Medulla oblongata (tissue), 1 donor: ENCODE results near the gene ADAMTSL4.
"Not testable (repeated sequence)": the region's sequence is repeated elsewhere in the genome, so short reads cannot be mapped to it uniquely, and the experiment has no call there.

Source experiments
- DNase-seq: peaks from one replicate; pipeline ENCODE4 v3.0.0-alpha.2; 2015; ENCODE audit errors: extremely low spot score

Gene ADAMTSL4

DNA sequence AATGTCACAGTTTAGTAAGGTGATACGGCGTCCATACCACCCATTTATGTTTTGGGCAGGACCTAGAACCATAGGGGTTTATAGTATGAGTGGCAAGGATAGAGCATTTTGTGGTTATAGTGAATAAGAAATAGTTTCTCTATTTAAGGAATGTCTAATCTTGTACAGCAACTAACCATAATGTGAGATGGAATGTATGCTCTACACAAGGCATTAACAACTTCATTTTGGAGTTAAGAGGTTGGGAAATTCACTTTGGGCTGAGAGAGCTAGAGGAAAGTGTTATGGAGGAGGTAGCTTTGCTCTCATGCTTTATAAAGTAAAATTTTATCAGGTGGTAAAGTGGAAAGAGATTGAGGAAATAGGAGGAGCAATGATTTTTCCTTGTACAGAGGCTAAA is 33.2 kb downstream of the ADAMTSL4 start:
- no peak for DNase-seq

GRCh38 chr1:150596095-150596892 is 47.1 kb downstream of the ADAMTSL4 start:
- no peak for DNase-seq

GRCh38 chr1:150596976-150597375 is 47.8 kb downstream of the ADAMTSL4 start:
- no peak for DNase-seq

- DNase-seq: not testable (repeated sequence)
These were observed 49.1 kb downstream of the ADAMTSL4 start for GRCh38 chr1:150598346-150598745.

- DNase-seq: no peak
These were observed 52.3 kb downstream of the ADAMTSL4 start for GRCh38 chr1:150601540-150601939.

DNA sequence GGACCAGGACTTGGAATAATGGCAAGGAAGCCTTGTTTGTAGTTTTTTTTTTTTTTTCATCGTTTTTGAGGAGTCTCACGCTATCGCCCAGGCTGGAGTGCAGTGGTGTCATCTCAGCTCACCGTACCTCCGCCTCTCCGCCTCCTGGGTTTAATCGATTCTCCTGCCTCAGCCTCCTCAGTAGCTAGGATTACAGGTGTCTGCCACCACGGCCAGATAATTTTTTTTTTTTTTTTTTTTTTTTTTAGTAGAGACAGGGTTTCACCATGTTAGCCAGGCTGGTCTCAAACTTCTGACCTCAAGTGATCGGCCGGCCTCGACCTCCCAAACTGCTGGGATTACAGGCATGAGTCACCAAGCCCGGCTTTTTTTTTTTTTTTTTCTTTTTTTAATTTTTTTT is 53.2 kb downstream of the ADAMTSL4 start:
- DNase-seq: not testable (repeated sequence)

DNA sequence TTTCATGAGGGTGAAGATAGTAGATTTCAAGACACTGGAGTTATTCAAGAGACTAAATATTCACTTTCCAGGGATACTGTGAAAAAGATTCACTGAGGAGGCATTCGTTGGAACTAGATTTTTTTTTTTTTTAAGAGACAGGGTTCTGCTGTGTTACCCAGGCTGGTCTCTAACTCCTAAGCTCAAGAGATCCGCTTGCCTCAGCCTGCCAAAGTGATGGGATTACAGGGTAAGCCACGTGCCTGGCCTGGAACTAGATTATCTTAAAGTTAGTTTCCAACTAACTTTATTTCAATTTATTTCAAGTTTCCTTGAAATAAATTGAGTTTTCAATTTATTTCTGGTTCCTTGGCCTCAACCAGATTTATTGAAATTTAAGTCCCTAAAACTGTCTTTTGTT is 54.5 kb downstream of the ADAMTSL4 start:
- no peak for DNase-seq

DNA sequence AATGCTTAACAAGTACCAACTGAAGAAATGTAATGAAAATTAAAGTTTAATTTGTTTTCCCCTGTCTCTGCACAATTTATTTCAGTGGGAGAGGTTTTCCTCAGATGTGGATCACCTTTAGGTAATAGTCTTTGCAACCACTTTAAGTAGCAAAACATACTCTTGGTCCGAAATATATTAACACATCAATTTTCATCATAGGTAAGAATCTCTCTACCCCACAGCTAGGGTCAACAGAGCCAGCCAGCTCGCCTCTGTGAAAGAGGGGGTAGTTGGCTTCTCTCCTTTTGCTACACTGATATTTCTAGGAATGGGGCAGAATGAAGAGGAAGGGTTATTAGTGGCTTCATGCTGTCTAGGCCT is 55.0 kb downstream of the ADAMTSL4 start:
- no peak for DNase-seq

- not testable (repeated sequence) for DNase-seq
These were observed 56.2 kb downstream of the ADAMTSL4 start for GRCh38 chr1:150605451-150605731.

DNA sequence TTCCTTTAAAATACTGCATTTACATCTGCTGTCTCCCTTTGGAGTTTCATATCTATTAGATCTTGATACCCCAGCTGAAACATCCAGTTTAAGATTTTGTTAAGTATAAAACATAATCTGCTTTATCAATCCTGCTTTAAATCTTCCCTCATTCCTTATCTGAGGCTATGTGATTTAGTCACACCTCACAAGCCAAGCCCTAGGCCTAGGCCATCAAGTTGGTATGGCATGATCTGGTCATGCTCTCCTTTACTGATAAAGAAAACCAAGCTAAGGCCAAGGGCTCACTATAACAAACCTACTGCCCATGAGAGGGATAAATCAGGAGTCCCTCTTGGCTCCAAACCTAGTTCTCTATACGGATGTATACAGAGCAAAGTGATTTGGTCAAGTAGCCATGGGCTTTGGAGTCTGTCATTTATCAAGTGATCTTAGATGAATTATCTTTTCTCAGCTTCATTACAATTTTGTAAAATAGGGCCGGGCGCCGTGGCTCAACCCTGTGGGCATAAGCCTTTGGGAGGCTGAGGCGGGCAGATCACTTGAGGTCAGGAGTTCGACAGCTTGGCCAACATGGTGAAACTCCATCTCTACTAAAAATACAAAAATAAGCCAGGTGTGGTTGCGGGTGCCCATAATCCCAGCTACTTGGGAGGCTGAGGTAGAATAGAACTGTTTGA is 57.4 kb downstream of the ADAMTSL4 start:
- no peak for DNase-seq

GRCh38 chr1:150609732-150610131 is 60.5 kb downstream of the ADAMTSL4 start:
- DNase-seq: peak; percentile 26
